Neural cell (in vitro differentiated cells): Measurements from ENCODE around the gene NOD2. TPM values are rescaled to one million over a fixed set of nuclear protein-coding genes. Genes with fewer than 3 reads are reported as not detected.

Experiments
- H2AFZ ChIP-seq: fragments of 200-600, 300-800 bp; sonication (generic), shearing (Covaris generic); 2 replicates; pipeline ENCODE4 v1.6.0; 2014; ENCODE audit warnings: low read depth, mild to moderate bottlenecking, antibody characterized with exemption, low read length, moderate library complexity
- H3F3A ChIP-seq: fragments of 200-600 bp; shearing (Covaris generic); 2 replicates; pipeline ENCODE4 v1.6.1; 2016; ENCODE audit warnings: mild to moderate bottlenecking, moderate library complexity, mixed read lengths, antibody characterized with exemption, low read length; ENCODE audit not compliant: insufficient read depth, poor library complexity, severe bottlenecking
- H3K27ac ChIP-seq: fragments of 200-600, 300-800 bp; sonication (generic), shearing (Covaris generic); 2 replicates; pipeline ENCODE4 v1.5.1; 2014; ENCODE audit warnings: mild to moderate bottlenecking, low read length, moderate library complexity
- H3K27me3 ChIP-seq: fragments of 300-800, 200-600 bp; sonication (generic), shearing (Covaris generic); 2 replicates; pipeline ENCODE4 v1.6.0; 2014; ENCODE audit warnings: mild to moderate bottlenecking, low read depth, low read length, moderate library complexity; ENCODE audit not compliant: insufficient read depth
- H3K36me3 ChIP-seq: fragments of 300-800, 200-600 bp; sonication (generic), shearing (Covaris generic); 2 replicates; pipeline ENCODE4 v1.5.1; 2014; ENCODE audit warnings: mild to moderate bottlenecking, antibody characterized with exemption, low read length, moderate library complexity; ENCODE audit not compliant: insufficient read depth
- H3K4me2 ChIP-seq: fragments of 300-800, 200-600 bp; sonication (generic), shearing (Covaris generic); 2 replicates; pipeline ENCODE4 v1.6.0; 2014; ENCODE audit warnings: mild to moderate bottlenecking, low read length
- H3K4me3 ChIP-seq: fragments of 300-800, 200-600 bp; sonication (generic), shearing (Covaris generic); 2 replicates; pipeline ENCODE4 v1.5.1; 2014; ENCODE audit warnings: mild to moderate bottlenecking, low read length, moderate library complexity
- H3K79me2 ChIP-seq: fragments of 200-600 bp; shearing (Covaris generic); replicated peaks from 2 replicates; pipeline ENCODE4 v1.6.0; 2014; ENCODE audit warnings: mild to moderate bottlenecking, low read length, moderate library complexity; ENCODE audit not compliant: insufficient read depth
- H3K9ac ChIP-seq: fragments of 300-800, 200-600 bp; sonication (generic), shearing (Covaris generic); 2 replicates; pipeline ENCODE4 v1.6.1; 2016; ENCODE audit warnings: mild to moderate bottlenecking, low read length, mixed read lengths
- H3K9me2 ChIP-seq: fragments of 200-600 bp; shearing (Covaris generic); 2 replicates; pipeline ENCODE4 v1.6.1; 2016; ENCODE audit warnings: mild to moderate bottlenecking, low read length, mixed read lengths; ENCODE audit not compliant: insufficient read depth
- H3K9me3 ChIP-seq: fragments of 200-600, 300-800 bp; sonication (generic), shearing (Covaris generic); 2 replicates; pipeline ENCODE4 v1.6.1; 2016; ENCODE audit warnings: mild to moderate bottlenecking, mixed run types, low read length, moderate library complexity, mixed read lengths
- H4K20me1 ChIP-seq: fragments of 200-600 bp; shearing (Covaris generic); 2 replicates; pipeline ENCODE4 v1.6.1; 2016; ENCODE audit warnings: mild to moderate bottlenecking, mixed run types; ENCODE audit not compliant: insufficient read depth
- EP300 ChIP-seq: fragments of 450-650 bp; conservative IDR thresholded peaks from 2 replicates; pipeline ENCODE4 v1.6.1; 2014; ENCODE audit warnings: antibody characterized with exemption, mild to moderate bottlenecking, moderate library complexity; ENCODE audit not compliant: poor library complexity, severe bottlenecking
- EZH2 ChIP-seq: fragments of 200-600, 300-800 bp; shearing (Covaris generic), sonication (generic); IDR thresholded peaks from 2 replicates; pipeline ENCODE4 v1.6.1; 2014; ENCODE audit warnings: antibody characterized with exemption, low read length, borderline replicate concordance, mild to moderate bottlenecking; ENCODE audit not compliant: insufficient read depth, poor library complexity, severe bottlenecking
- MXI1 ChIP-seq: fragments of 450-650 bp; conservative IDR thresholded peaks from 2 replicates; pipeline ENCODE4 v1.6.1; 2014; ENCODE audit warnings: antibody characterized with exemption, mild to moderate bottlenecking; ENCODE audit not compliant: poor library complexity, severe bottlenecking
- POLR2AphosphoS5 ChIP-seq: IDR thresholded peaks from 2 replicates; pipeline ENCODE4 v1.6.1; 2012
- RAD21 ChIP-seq: fragments of 450-650 bp; conservative IDR thresholded peaks from 2 replicates; pipeline ENCODE4 v1.6.1; 2014; ENCODE audit warnings: antibody characterized with exemption, mild to moderate bottlenecking, moderate library complexity
- SMC3 ChIP-seq: fragments of 450-650 bp; conservative IDR thresholded peaks from 2 replicates; pipeline ENCODE4 v1.6.1; 2014; ENCODE audit warnings: antibody characterized with exemption, mild to moderate bottlenecking, moderate library complexity; ENCODE audit not compliant: poor library complexity
- TAF1 ChIP-seq: IDR thresholded peaks from 2 replicates; pipeline ENCODE4 v1.6.1; 2012; ENCODE audit warnings: low read depth
- polyA plus RNA-seq: library from polyadenylated mRNA; depleted of rRNA; stranded (reverse); fragments of >200 nt; gene quantifications from 2 replicates; pipeline ENCODE4 v1.2.3, GENCODE V29; 2014
- TF ChIP-seq, protein P1 (sequence below): fragments of 450-650 bp; IDR thresholded peaks from 2 replicates; pipeline ENCODE4 v1.5.1; 2014; ENCODE audit warnings: antibody characterized with exemption, mild to moderate bottlenecking, moderate library complexity; ENCODE audit not compliant: poor library complexity, severe bottlenecking
- TF ChIP-seq, protein P2 (sequence below): IDR thresholded peaks from 2 replicates; pipeline ENCODE4 v1.6.1; 2012; ENCODE audit warnings: borderline replicate concordance

The NOD2 gene
- polyA plus RNA-seq, 1 donor from 2014 or later, result not detected

DNA sequence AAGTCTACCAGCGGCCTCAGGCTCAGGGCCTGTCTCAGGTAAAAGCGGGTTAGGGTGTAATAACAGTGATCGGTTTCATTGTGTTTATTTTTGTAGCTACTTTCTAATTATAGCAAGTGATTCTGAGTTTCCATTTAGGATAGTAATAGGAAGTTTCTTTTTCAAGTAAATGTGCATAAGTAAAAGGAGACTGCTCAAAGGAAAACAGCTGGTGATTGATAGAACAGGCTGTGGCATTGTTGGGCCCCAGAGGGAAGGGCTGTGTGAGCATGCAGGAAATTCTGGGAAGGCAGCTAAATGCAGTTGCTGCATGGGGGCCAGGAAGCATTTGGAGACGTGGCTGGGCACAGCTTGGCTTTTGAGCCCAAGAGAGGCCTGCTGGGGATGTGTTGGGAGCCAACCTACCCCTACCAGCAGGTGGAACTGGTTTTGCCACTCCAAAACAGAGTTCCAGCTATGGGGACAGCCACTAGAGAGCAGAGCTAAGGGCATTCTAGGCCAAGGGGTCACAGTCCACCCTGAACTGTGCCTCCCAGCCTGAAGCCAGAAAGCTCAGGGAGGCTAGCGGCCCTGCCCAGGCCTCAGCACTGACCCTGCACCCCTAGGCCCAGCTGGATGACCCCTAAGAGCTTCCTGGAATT is 24.9 kb upstream of the NOD2 start:
- no peaks in the 10 kb centered on the region for H3K9me2 ChIP-seq
- H3K27ac ChIP-seq, result no peak overlapping the region
- H3F3A ChIP-seq, result no peaks in the 10 kb centered on the region
- H3K27me3 ChIP-seq, result no peaks in the 10 kb centered on the region
- H3K4me2 ChIP-seq, result no peak overlapping the region
- H3K79me2 ChIP-seq, result no peaks in the 10 kb centered on the region
- no peak overlapping the region for H3K9ac ChIP-seq
- no peak for TF ChIP-seq POLR2AphosphoS5
- no peak for TF ChIP-seq EZH2
- TF ChIP-seq, protein P1, sequence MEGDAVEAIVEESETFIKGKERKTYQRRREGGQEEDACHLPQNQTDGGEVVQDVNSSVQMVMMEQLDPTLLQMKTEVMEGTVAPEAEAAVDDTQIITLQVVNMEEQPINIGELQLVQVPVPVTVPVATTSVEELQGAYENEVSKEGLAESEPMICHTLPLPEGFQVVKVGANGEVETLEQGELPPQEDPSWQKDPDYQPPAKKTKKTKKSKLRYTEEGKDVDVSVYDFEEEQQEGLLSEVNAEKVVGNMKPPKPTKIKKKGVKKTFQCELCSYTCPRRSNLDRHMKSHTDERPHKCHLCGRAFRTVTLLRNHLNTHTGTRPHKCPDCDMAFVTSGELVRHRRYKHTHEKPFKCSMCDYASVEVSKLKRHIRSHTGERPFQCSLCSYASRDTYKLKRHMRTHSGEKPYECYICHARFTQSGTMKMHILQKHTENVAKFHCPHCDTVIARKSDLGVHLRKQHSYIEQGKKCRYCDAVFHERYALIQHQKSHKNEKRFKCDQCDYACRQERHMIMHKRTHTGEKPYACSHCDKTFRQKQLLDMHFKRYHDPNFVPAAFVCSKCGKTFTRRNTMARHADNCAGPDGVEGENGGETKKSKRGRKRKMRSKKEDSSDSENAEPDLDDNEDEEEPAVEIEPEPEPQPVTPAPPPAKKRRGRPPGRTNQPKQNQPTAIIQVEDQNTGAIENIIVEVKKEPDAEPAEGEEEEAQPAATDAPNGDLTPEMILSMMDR, result no peak
- TF ChIP-seq, protein P2, sequence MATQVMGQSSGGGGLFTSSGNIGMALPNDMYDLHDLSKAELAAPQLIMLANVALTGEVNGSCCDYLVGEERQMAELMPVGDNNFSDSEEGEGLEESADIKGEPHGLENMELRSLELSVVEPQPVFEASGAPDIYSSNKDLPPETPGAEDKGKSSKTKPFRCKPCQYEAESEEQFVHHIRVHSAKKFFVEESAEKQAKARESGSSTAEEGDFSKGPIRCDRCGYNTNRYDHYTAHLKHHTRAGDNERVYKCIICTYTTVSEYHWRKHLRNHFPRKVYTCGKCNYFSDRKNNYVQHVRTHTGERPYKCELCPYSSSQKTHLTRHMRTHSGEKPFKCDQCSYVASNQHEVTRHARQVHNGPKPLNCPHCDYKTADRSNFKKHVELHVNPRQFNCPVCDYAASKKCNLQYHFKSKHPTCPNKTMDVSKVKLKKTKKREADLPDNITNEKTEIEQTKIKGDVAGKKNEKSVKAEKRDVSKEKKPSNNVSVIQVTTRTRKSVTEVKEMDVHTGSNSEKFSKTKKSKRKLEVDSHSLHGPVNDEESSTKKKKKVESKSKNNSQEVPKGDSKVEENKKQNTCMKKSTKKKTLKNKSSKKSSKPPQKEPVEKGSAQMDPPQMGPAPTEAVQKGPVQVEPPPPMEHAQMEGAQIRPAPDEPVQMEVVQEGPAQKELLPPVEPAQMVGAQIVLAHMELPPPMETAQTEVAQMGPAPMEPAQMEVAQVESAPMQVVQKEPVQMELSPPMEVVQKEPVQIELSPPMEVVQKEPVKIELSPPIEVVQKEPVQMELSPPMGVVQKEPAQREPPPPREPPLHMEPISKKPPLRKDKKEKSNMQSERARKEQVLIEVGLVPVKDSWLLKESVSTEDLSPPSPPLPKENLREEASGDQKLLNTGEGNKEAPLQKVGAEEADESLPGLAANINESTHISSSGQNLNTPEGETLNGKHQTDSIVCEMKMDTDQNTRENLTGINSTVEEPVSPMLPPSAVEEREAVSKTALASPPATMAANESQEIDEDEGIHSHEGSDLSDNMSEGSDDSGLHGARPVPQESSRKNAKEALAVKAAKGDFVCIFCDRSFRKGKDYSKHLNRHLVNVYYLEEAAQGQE, result no peak
- TF ChIP-seq TAF1, result no peak
- no peak for TF ChIP-seq SMC3
- peaks cover 3% of the 10 kb centered on the region for H3K9me3 ChIP-seq
- no peak overlapping the region for H2AFZ ChIP-seq
- H3K4me3 ChIP-seq, result no peak overlapping the region
- no peaks in the 10 kb centered on the region for H3K36me3 ChIP-seq
- H4K20me1 ChIP-seq, result no peaks in the 10 kb centered on the region

- H3K9ac ChIP-seq, result no peak overlapping the region
- H3K9me2 ChIP-seq, result no peaks in the 10 kb centered on the region
- peaks cover 3% of the 10 kb centered on the region for H3K9me3 ChIP-seq
- no peaks in the 10 kb centered on the region for H4K20me1 ChIP-seq
- no peak overlapping the region for H3K27ac ChIP-seq
- TF ChIP-seq MXI1 (no peak), EZH2 (no peak), EP300 (no peak), POLR2AphosphoS5 (no peak), RAD21 (no peak), SMC3 (no peak), TAF1 (no peak)
- TF ChIP-seq, protein P2, result no peak
- TF ChIP-seq, protein P1, result no peak
- no peak overlapping the region for H2AFZ ChIP-seq
- H3K4me2 ChIP-seq, result no peak overlapping the region
- no peak overlapping the region for H3K4me3 ChIP-seq
- H3K79me2 ChIP-seq, result no peaks in the 10 kb centered on the region
- H3K27me3 ChIP-seq, result no peaks in the 10 kb centered on the region
- no peaks in the 10 kb centered on the region for H3K36me3 ChIP-seq
- no peaks in the 10 kb centered on the region for H3F3A ChIP-seq
Observed at GRCh38 chr16:50669741-50670140, 23.7 kb upstream of the NOD2 start.
